ENCODE data around the gene B2M. TPM values are rescaled to one million over a fixed set of nuclear protein-coding genes. Genes with fewer than 3 reads are reported as not detected.
A peak's percentile ranks its signal among the peaks of the same experiment; 100 is the strongest.
"Not testable (repeated sequence)": the region's sequence is repeated elsewhere in the genome, so short reads cannot be mapped to it uniquely, and the experiment has no call there.

The B2M gene
- total and polyA plus RNA-seq, 2 of the 13 experiments (the other 11 are each of a cell fraction or from before 2014, with no cell fraction given) = 784 to 857 TPM

- TF ChIP-seq PAXIP1 (CRISPR knock-in tag; conservative IDR thresholded peaks at IDR 0.05) (0 out of 2 replicates have a peak, but pooled peaks have one; percentile 15), FOSL2 (CRISPR knock-in tag; IDR thresholded peaks at IDR 0.05) (peak; percentile 27; the same call in 1 of the 2 replicates), PHF21A (CRISPR knock-in tag; IDR thresholded peaks at IDR 0.05) (peak; percentile 16; the same call in 1 of the 2 replicates), RXRA (CRISPR knock-in tag; IDR thresholded peaks at IDR 0.05) (peak; percentile 40; the same call in 1 of the 2 replicates), FOXA3 (CRISPR knock-in tag; IDR thresholded peaks at IDR 0.05) (peak; percentile 80), ZNF33B (CRISPR knock-in tag; IDR thresholded peaks at IDR 0.05) (0 out of 2 replicates have a peak, but pooled peaks have one; percentile 54), ZNF687 (CRISPR knock-in tag; IDR thresholded peaks at IDR 0.05) (0 out of 2 replicates have a peak, but pooled peaks have one; percentile 4), FOXA1 (CRISPR knock-in tag; IDR thresholded peaks at IDR 0.05) (peak; percentile 80), ARID4A (CRISPR knock-in tag; IDR thresholded peaks at IDR 0.05; ENCODE audit: borderline replicate concordance) (peak; percentile 34; the same call in 1 of the 2 replicates), ELF3 (CRISPR knock-in tag; IDR thresholded peaks at IDR 0.05) (peak; percentile 87), IKZF5 (CRISPR knock-in tag; IDR thresholded peaks at IDR 0.05) (peak; percentile 53; the same call in 1 of the 2 replicates), RXRB (CRISPR knock-in tag; IDR thresholded peaks at IDR 0.05; ENCODE audit: borderline replicate concordance) (0 out of 2 replicates have a peak, but pooled peaks have one; percentile 14), NCOA2 (CRISPR knock-in tag; IDR thresholded peaks at IDR 0.05) (peak; percentile 9; the same call in 1 of the 2 replicates), ZNF331 (CRISPR knock-in tag; IDR thresholded peaks at IDR 0.05) (0 out of 2 replicates have a peak, but pooled peaks have one; percentile 30)
- TF ChIP-seq FOXA1 (IDR thresholded peaks at IDR 0.05) = not testable (repeated sequence)
Measured at GRCh38 chr15:44682809-44683682, 28.3 kb upstream of the B2M start (continued).
